ENCODE data around the gene SMPDL3B.

DNA sequence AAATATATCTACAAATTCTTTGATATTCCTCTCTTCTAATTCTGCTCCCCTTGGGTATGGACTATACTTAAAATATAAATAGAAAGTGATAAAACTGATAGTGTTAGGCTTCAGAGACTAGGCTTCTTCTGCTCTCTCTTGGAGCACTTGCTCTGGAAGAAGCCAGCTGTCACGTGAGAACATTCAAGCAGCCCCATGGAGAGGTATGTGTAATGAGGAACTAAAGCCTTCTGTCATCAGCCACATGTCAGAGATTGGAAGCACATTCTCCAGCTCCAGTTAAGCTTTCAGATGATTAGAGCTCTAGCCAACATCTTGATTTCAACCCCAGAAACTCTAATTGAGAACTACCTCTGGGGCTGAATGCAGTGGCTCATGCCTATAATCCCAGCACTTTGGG is 59.3 kb downstream of the SMPDL3B start:
- TF ChIP-seq, protein P1, sequence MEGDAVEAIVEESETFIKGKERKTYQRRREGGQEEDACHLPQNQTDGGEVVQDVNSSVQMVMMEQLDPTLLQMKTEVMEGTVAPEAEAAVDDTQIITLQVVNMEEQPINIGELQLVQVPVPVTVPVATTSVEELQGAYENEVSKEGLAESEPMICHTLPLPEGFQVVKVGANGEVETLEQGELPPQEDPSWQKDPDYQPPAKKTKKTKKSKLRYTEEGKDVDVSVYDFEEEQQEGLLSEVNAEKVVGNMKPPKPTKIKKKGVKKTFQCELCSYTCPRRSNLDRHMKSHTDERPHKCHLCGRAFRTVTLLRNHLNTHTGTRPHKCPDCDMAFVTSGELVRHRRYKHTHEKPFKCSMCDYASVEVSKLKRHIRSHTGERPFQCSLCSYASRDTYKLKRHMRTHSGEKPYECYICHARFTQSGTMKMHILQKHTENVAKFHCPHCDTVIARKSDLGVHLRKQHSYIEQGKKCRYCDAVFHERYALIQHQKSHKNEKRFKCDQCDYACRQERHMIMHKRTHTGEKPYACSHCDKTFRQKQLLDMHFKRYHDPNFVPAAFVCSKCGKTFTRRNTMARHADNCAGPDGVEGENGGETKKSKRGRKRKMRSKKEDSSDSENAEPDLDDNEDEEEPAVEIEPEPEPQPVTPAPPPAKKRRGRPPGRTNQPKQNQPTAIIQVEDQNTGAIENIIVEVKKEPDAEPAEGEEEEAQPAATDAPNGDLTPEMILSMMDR (tag by site-specific recombination; IDR thresholded peaks at IDR 0.05) = no peak
- no peak for TF ChIP-seq ZNF580 (tag by site-specific recombination; IDR thresholded peaks at IDR 0.05)
- no peak for TF ChIP-seq ZBTB48 (tag by site-specific recombination; IDR thresholded peaks at IDR 0.05)
- no peak for TF ChIP-seq ZNF423 (tag by site-specific recombination; IDR thresholded peaks at IDR 0.05)
- TF ChIP-seq, protein P2, sequence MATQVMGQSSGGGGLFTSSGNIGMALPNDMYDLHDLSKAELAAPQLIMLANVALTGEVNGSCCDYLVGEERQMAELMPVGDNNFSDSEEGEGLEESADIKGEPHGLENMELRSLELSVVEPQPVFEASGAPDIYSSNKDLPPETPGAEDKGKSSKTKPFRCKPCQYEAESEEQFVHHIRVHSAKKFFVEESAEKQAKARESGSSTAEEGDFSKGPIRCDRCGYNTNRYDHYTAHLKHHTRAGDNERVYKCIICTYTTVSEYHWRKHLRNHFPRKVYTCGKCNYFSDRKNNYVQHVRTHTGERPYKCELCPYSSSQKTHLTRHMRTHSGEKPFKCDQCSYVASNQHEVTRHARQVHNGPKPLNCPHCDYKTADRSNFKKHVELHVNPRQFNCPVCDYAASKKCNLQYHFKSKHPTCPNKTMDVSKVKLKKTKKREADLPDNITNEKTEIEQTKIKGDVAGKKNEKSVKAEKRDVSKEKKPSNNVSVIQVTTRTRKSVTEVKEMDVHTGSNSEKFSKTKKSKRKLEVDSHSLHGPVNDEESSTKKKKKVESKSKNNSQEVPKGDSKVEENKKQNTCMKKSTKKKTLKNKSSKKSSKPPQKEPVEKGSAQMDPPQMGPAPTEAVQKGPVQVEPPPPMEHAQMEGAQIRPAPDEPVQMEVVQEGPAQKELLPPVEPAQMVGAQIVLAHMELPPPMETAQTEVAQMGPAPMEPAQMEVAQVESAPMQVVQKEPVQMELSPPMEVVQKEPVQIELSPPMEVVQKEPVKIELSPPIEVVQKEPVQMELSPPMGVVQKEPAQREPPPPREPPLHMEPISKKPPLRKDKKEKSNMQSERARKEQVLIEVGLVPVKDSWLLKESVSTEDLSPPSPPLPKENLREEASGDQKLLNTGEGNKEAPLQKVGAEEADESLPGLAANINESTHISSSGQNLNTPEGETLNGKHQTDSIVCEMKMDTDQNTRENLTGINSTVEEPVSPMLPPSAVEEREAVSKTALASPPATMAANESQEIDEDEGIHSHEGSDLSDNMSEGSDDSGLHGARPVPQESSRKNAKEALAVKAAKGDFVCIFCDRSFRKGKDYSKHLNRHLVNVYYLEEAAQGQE (tag by site-specific recombination; IDR thresholded peaks at IDR 0.05) = no peak
- no peak for TF ChIP-seq ZNF221 (tag by site-specific recombination; IDR thresholded peaks at IDR 0.05; ENCODE audit: borderline replicate concordance)
- no peak for TF ChIP-seq MZF1 (tag by site-specific recombination; IDR thresholded peaks at IDR 0.05; ENCODE audit: borderline replicate concordance)
- no peak for TF ChIP-seq ZNF530 (tag by site-specific recombination; IDR thresholded peaks at IDR 0.05; ENCODE audit: low read depth)
- no peak for TF ChIP-seq ZBTB8A (tag by site-specific recombination; IDR thresholded peaks at IDR 0.05)
- no peak for TF ChIP-seq ZNF23 (tag by site-specific recombination; IDR thresholded peaks at IDR 0.05; ENCODE audit: borderline replicate concordance)
- no peak for TF ChIP-seq ZNF830 (tag by site-specific recombination; IDR thresholded peaks at IDR 0.05; ENCODE audit: low read depth)
- no peak for TF ChIP-seq KLF16 (tag by site-specific recombination; IDR thresholded peaks at IDR 0.05)

All from HEK293 (cell line).